Measurements from ENCODE around the gene WDR90.

DNA sequence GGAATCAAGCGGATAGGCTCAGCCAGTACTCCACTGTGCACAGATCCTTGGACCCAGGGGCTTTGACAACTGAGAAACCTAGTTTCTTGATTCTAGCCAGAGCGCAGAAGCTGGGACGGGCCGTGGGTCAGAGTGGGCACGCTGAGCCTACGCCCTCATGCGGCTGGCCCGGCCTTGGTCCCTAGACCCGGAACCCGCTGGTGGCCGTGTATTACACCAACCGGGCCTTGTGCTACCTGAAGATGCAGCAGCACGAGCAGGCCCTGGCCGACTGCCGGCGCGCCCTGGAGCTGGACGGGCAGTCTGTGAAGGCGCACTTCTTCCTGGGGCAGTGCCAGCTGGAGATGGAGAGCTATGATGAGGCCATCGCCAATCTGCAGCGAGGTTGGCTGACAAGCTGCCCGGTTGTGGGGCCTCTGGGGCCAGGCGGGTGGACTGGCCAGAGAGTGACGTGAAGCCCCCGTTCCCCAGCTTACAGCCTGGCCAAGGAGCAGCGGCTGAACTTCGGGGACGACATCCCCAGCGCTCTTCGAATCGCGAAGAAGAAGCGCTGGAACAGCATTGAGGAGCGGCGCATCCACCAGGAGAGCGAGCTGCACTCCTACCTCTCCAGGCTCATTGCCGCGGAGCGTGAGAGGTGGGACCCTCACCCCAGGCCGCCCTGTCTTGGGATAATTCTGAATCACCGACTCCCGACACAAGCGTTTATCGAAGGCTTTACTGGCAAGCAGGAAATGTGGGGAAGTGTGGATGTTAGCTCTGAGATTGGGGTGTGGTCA, 32.0 kb downstream of the WDR90 start:
- TF ChIP-seq, protein P1, sequence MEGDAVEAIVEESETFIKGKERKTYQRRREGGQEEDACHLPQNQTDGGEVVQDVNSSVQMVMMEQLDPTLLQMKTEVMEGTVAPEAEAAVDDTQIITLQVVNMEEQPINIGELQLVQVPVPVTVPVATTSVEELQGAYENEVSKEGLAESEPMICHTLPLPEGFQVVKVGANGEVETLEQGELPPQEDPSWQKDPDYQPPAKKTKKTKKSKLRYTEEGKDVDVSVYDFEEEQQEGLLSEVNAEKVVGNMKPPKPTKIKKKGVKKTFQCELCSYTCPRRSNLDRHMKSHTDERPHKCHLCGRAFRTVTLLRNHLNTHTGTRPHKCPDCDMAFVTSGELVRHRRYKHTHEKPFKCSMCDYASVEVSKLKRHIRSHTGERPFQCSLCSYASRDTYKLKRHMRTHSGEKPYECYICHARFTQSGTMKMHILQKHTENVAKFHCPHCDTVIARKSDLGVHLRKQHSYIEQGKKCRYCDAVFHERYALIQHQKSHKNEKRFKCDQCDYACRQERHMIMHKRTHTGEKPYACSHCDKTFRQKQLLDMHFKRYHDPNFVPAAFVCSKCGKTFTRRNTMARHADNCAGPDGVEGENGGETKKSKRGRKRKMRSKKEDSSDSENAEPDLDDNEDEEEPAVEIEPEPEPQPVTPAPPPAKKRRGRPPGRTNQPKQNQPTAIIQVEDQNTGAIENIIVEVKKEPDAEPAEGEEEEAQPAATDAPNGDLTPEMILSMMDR (IDR thresholded peaks at IDR 0.05): no peak
- TF ChIP-seq EP300 (IDR thresholded peaks at IDR 0.05): no peak

All from esophagus muscularis mucosa (tissue), 3 donors.